Type B pancreatic cell (in vitro differentiated cells): ENCODE results near the gene PDE4B. TPM values are rescaled to one million over a fixed set of nuclear protein-coding genes. Genes with fewer than 3 reads are reported as not detected.
A peak's percentile ranks its signal among the peaks of the same experiment; 100 is the strongest.

Experiments
- DNase-seq: peaks from one replicate; pipeline ENCODE4 v3.0.0; 2021; ENCODE audit warnings: mixed read lengths; ENCODE audit not compliant: unreplicated experiment; ENCODE audit errors: extremely low spot score
- H3K27ac Mint-ChIP-seq: 2 replicates; pipeline ENCODE4 v1.8.0; 2021; ENCODE audit warnings: mild to moderate bottlenecking, mixed read lengths
- H3K27me3 Mint-ChIP-seq: 2 replicates; pipeline ENCODE4 v1.8.0; 2021; ENCODE audit warnings: mixed read lengths
- H3K36me3 Mint-ChIP-seq: 2 replicates; pipeline ENCODE4 v1.8.0; 2021; ENCODE audit warnings: mixed read lengths
- H3K4me1 Mint-ChIP-seq: one replicate; pipeline ENCODE4 v1.8.0; 2021; ENCODE audit warnings: mixed read lengths; ENCODE audit not compliant: unreplicated experiment
- H3K4me3 Mint-ChIP-seq: 2 replicates; pipeline ENCODE4 v1.8.0; 2021; ENCODE audit warnings: mild to moderate bottlenecking, mixed read lengths
- H3K9me3 Mint-ChIP-seq: 2 replicates; pipeline ENCODE4 v1.8.0; 2021; ENCODE audit warnings: mixed read lengths
- total RNA-seq: library from RNA; stranded (reverse); gene quantifications from 2 replicates; pipeline ENCODE4 v1.2.1, GENCODE V29; 2021; ENCODE audit warnings: low replicate concordance
- TF ChIP-seq, protein P1 (sequence below): fragments of 200-600 bp; sonication (generic); conservative IDR thresholded peaks from 2 replicates; pipeline ENCODE4 v1.5.0; 2021; ENCODE audit warnings: antibody characterized with exemption, mild to moderate bottlenecking

The PDE4B gene
- total RNA-seq, 1 donor from 2014 or later = 4.7 TPM

DNA sequence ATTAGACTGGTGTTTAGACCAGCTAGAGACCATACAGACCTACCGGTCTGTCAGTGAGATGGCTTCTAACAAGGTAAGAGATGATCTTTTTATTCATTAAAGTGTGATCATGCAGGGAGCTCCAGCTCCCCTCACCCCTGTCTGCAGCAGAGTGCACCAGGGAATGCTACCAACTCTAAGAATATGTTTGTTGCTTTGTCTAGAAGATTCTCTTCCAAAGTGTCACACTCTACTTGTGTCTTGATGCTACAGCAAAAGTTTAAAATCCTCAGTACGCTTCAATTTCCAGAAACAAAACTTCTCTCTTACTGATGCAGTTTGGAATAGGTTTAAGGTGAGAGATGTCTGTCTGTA lies 539.8 kb downstream of the PDE4B start:
- DNase-seq = no peak
- no peaks in the 10 kb centered on the region for H3K9me3 Mint-ChIP-seq
- peak overlapping the region; percentile 87 for H3K4me3 Mint-ChIP-seq
- no peak overlapping the region for H3K27ac Mint-ChIP-seq
- H3K27me3 Mint-ChIP-seq = peaks cover 6% of the 10 kb centered on the region
- no peaks in the 10 kb centered on the region for H3K36me3 Mint-ChIP-seq
- peaks cover 45% of the 10 kb centered on the region for H3K4me1 Mint-ChIP-seq
- TF ChIP-seq, protein P1, sequence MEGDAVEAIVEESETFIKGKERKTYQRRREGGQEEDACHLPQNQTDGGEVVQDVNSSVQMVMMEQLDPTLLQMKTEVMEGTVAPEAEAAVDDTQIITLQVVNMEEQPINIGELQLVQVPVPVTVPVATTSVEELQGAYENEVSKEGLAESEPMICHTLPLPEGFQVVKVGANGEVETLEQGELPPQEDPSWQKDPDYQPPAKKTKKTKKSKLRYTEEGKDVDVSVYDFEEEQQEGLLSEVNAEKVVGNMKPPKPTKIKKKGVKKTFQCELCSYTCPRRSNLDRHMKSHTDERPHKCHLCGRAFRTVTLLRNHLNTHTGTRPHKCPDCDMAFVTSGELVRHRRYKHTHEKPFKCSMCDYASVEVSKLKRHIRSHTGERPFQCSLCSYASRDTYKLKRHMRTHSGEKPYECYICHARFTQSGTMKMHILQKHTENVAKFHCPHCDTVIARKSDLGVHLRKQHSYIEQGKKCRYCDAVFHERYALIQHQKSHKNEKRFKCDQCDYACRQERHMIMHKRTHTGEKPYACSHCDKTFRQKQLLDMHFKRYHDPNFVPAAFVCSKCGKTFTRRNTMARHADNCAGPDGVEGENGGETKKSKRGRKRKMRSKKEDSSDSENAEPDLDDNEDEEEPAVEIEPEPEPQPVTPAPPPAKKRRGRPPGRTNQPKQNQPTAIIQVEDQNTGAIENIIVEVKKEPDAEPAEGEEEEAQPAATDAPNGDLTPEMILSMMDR = no peak

DNA sequence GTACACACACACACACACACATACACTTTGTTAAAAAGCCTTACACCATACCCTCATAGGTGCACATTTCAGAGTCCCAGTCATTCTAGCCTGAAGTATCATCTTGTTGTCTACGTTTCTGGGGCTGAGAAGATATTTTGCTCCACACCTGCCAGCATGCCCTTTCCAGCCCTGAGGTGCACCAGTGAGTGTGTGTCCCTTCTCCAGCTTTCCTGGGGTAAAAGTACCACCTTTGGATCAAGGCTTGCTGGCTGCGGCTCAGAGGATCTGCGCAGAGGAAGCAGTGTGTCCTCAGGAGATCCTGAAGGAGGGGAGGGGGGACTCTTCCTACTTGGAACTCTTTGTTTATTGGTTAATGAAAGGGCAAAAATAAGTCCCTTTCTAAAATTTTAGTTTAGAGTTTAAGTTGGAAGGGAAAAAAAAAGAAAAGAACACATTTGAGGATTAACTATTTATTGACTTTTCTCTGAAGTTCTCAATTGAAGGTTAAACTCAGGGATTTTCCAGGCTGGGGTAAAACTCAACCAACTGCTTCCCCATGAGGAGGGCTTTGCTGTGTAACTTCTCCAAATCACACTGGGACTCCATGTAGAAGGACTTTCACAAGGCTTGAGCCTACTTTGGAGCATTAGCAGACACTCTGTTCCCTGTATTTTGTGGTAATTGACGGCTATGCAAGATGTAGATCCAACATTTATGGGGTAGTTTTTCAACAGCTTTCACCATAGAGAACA lies 540.9 kb downstream of the PDE4B start:
- no peak for DNase-seq
- H3K27ac Mint-ChIP-seq = no peak overlapping the region

DNA sequence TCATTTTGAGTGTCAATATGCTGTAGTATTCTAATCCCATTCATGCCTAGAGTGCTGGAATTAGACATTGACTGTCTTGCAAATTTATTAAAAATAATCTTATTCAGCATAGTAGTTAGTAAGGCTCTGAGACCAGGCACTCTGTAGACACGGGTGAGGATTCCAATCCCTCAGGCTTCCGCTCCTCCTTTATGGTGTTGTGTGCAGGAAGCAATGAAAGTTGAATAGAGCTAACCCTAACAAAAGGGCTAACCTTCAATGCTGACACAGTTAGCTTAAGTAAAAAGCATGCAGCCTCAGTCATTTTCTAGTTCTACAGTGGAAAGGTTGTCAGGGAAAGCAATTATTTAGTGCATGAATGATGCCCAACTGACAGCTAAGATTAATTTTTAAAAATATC lies 541.6 kb downstream of the PDE4B start:
- H3K36me3 Mint-ChIP-seq = no peaks in the 10 kb centered on the region
- no peaks in the 10 kb centered on the region for H3K9me3 Mint-ChIP-seq
- peaks cover 45% of the 10 kb centered on the region for H3K4me1 Mint-ChIP-seq
- no peak for DNase-seq
- peaks cover 6% of the 10 kb centered on the region for H3K27me3 Mint-ChIP-seq
- H3K4me3 Mint-ChIP-seq = no peak overlapping the region
- TF ChIP-seq, protein P1 = no peak
- no peak overlapping the region for H3K27ac Mint-ChIP-seq

More for the DNA sequence above, 540.9 kb downstream of the PDE4B start:
- H3K36me3 Mint-ChIP-seq = no peaks in the 10 kb centered on the region
- no peaks in the 10 kb centered on the region for H3K9me3 Mint-ChIP-seq
- H3K4me3 Mint-ChIP-seq = peak overlapping the region; percentile 73
- peaks cover 6% of the 10 kb centered on the region for H3K27me3 Mint-ChIP-seq
- TF ChIP-seq, protein P1 = no peak
- H3K4me1 Mint-ChIP-seq = peaks cover 45% of the 10 kb centered on the region

DNA sequence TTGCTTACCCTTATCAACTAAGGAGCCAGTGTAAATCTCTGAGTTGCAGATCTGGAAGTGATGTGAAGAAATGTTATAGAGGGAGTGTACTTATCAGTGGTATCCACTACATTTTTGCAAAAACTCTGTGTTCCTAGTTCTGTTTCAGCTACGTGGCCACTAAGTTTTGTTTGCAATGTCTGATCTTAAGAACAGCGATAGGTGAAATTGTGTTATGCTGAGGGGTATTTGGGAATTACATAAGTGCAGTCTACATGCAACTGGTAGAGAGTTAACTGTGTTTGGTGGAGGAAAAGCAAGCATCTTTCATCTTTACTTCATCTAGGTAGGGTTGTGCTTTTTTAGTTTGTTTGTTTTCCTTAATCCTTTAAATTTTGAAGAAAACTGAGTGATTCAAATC lies 542.4 kb downstream of the PDE4B start:
- TF ChIP-seq, protein P1 = no peak
- no peaks in the 10 kb centered on the region for H3K36me3 Mint-ChIP-seq
- DNase-seq = no peak
- H3K9me3 Mint-ChIP-seq = no peaks in the 10 kb centered on the region
- H3K4me1 Mint-ChIP-seq = peaks cover 45% of the 10 kb centered on the region
- peak overlapping the region; percentile 3 for H3K4me3 Mint-ChIP-seq
- peaks cover 6% of the 10 kb centered on the region for H3K27me3 Mint-ChIP-seq
- no peak overlapping the region for H3K27ac Mint-ChIP-seq

DNA sequence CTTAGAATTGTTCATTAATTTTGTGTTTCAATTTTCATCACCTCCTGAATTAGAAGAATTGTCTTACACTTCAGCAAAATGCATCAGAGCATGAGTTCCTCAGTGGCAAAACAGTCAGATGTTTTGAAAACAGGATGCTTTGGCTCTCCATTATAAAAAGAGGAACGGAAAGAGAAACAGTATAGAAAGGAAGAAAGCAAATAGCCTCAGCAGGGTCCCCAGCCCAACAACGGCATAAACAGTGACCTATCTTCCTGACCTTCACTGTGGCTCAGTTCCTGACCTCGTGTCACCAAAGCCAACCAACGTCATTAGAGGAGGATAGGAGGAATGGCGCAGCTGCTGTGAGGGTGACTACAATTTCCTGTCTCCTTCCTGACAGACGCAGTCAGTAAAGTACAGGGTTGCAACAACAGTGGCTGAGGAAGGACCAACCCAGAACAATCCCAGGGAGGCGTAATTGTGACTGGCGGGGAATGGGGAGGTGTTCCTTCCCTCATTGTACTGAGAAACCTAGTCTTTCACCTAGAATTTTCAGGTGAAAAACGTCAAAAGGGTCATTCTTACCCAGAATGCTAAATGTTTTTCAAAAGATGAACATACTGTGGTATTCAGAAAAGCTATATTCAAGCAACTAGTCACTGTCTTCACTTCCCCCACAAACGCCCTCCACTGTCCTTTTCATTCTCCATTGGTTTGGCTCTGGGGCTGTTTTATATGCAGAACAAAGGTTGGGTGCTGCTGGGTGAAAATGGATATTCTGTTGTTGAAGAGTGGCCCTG lies 543.4 kb downstream of the PDE4B start:
- H3K27me3 Mint-ChIP-seq = peaks cover 6% of the 10 kb centered on the region
- H3K36me3 Mint-ChIP-seq = no peaks in the 10 kb centered on the region
- H3K4me3 Mint-ChIP-seq = peak overlapping the region; percentile 41
- no peak overlapping the region for H3K27ac Mint-ChIP-seq
- H3K9me3 Mint-ChIP-seq = no peaks in the 10 kb centered on the region
- peaks cover 40% of the 10 kb centered on the region for H3K4me1 Mint-ChIP-seq
- no peak for DNase-seq
- TF ChIP-seq, protein P1 = no peak
